ENCODE data around the gene FCN2.

Gene FCN2

GRCh38 chr9:134839455-134840125 is 41.0 kb upstream of the FCN2 start:
- no peaks in the 10 kb centered on the region for H3K36me3 ChIP-seq
- TF ChIP-seq, protein P1, sequence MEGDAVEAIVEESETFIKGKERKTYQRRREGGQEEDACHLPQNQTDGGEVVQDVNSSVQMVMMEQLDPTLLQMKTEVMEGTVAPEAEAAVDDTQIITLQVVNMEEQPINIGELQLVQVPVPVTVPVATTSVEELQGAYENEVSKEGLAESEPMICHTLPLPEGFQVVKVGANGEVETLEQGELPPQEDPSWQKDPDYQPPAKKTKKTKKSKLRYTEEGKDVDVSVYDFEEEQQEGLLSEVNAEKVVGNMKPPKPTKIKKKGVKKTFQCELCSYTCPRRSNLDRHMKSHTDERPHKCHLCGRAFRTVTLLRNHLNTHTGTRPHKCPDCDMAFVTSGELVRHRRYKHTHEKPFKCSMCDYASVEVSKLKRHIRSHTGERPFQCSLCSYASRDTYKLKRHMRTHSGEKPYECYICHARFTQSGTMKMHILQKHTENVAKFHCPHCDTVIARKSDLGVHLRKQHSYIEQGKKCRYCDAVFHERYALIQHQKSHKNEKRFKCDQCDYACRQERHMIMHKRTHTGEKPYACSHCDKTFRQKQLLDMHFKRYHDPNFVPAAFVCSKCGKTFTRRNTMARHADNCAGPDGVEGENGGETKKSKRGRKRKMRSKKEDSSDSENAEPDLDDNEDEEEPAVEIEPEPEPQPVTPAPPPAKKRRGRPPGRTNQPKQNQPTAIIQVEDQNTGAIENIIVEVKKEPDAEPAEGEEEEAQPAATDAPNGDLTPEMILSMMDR (IDR thresholded peaks at IDR 0.05; ENCODE audit: low read depth, low read length), result peak; percentile 25
- H3K27me3 ChIP-seq, result no peaks in the 10 kb centered on the region
- no peak overlapping the region for H3K4me3 ChIP-seq (ENCODE audit: low read depth, low read length)
- no peaks in the 10 kb centered on the region for H3K9me3 ChIP-seq
- DNase-seq, result no peak
- no peaks in the 10 kb centered on the region for H3K4me1 ChIP-seq

DNA sequence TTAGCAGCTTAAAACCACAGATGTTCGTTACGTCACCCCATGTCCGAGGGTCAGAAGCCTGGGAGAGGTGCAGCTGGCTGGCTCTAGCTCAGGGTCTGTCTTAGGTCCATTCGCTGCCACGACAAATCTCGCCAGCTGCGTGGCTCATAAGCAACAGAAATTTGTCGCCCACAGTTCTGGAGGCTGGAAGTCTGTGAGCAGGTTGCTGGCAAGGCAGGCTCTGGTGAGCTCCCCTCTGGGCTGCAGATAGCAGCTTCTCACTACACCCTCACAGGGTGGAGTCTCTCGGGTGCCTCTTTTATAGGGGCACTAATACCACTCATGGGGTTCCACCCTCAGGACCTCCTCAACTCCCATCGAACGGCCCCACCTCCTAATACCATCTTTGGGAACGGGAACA is 40.1 kb upstream of the FCN2 start:
- TF ChIP-seq, protein P1 (IDR thresholded peaks at IDR 0.05; ENCODE audit: low read depth, low read length), result no peak
- H3K9me3 ChIP-seq, result no peaks in the 10 kb centered on the region
- H3K36me3 ChIP-seq, result no peaks in the 10 kb centered on the region
- no peak for DNase-seq
- no peaks in the 10 kb centered on the region for H3K4me1 ChIP-seq
- no peaks in the 10 kb centered on the region for H3K27me3 ChIP-seq
- no peak overlapping the region for H3K4me3 ChIP-seq (ENCODE audit: low read depth, low read length)

GRCh38 chr9:134841180-134841904 is 39.3 kb upstream of the FCN2 start:
- TF ChIP-seq, protein P1 (IDR thresholded peaks at IDR 0.05; ENCODE audit: low read depth, low read length), result no peak
- H3K36me3 ChIP-seq, result no peaks in the 10 kb centered on the region
- no peak overlapping the region for H3K4me3 ChIP-seq (ENCODE audit: low read depth, low read length)
- no peaks in the 10 kb centered on the region for H3K27me3 ChIP-seq
- DNase-seq, result no peak
- no peaks in the 10 kb centered on the region for H3K9me3 ChIP-seq
- no peaks in the 10 kb centered on the region for H3K4me1 ChIP-seq

DNA sequence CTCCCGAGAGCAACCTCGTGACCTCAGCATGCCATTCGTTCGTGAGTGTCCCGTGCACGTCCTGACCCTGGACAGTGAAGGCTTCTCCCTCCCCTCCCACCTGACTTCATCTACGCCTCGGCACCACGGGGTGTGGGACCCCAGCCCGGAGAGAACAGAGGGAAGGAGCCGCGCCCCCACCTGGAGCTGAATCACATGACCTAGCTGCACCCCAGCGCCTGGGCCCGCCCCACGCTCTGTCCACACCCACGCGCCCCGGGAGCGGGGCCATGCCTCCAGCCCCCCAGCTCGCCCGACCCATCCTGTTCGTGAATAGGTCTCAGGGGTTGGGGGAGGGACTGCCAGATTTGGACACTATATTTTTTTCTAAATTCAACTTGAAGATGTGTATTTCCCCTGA is 38.3 kb upstream of the FCN2 start:
- H3K4me3 ChIP-seq (ENCODE audit: low read depth, low read length), result no peak overlapping the region
- no peaks in the 10 kb centered on the region for H3K9me3 ChIP-seq
- H3K36me3 ChIP-seq, result no peaks in the 10 kb centered on the region
- DNase-seq, result no peak
- TF ChIP-seq, protein P1 (IDR thresholded peaks at IDR 0.05; ENCODE audit: low read depth, low read length), result no peak
- no peaks in the 10 kb centered on the region for H3K27me3 ChIP-seq
- H3K4me1 ChIP-seq, result no peaks in the 10 kb centered on the region

GRCh38 chr9:134843740-134844139 is 36.9 kb upstream of the FCN2 start:
- TF ChIP-seq, protein P1 (IDR thresholded peaks at IDR 0.05; ENCODE audit: low read depth, low read length), result no peak
- Histone ChIP-seq H3K4me3 (ENCODE audit: low read depth, low read length) (no peak overlapping the region), H3K27me3 (no peaks in the 10 kb centered on the region), H3K9me3 (no peaks in the 10 kb centered on the region; the same call in 1 of the 2 replicates), H3K4me1 (no peaks in the 10 kb centered on the region), H3K36me3 (no peaks in the 10 kb centered on the region)
- no peak for DNase-seq

DNA sequence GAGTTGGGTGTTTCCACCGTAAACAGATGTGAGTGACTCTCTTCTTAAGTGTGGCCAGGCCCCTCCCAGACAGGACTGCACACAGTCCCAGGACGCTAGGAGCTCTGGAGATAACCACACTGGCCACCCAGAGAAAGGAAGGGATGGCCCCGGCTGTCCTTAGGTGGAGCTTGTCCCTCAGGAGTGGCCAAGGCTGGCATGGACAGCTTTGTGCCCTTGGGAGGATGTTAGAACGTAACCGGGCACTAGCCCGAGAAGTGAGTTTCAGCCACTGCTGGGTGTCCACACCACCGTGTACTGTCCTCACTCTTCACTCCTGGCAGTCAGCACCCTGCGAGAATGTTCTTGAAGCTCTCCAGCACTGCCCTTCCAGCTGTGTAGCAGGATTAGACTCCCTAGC is 35.8 kb upstream of the FCN2 start:
- no peaks in the 10 kb centered on the region for H3K27me3 ChIP-seq
- no peak overlapping the region for H3K4me3 ChIP-seq (ENCODE audit: low read depth, low read length)
- TF ChIP-seq, protein P1 (IDR thresholded peaks at IDR 0.05; ENCODE audit: low read depth, low read length), result no peak
- DNase-seq, result no peak
- H3K4me1 ChIP-seq, result no peaks in the 10 kb centered on the region
- H3K36me3 ChIP-seq, result no peaks in the 10 kb centered on the region
- no peaks in the 10 kb centered on the region; the same call in 1 of the 2 replicates for H3K9me3 ChIP-seq
